Mucosa of descending colon (tissue), 3 donors: ENCODE measurements around the gene SFMBT2. TPM values are rescaled to one million over a fixed set of nuclear protein-coding genes. Genes with fewer than 3 reads are reported as not detected.

Experiments
- ATAC-seq: fragments of 200-7000 bp; cut with Tn5 transposase; one replicate; pipeline ENCODE4 v1.9.1; 2020; ENCODE audit warnings: mild to moderate bottlenecking, moderate library complexity
- DNase-seq, 3 donors: peaks; one replicate each; pipeline ENCODE4 v3.0.0-alpha.2; 2020
- H3K36me3 ChIP-seq: fragments of 200-600 bp; one replicate; pipeline ENCODE4 v1.8.0; 2021; ENCODE audit warnings: low read depth, mild to moderate bottlenecking
- H3K4me1 ChIP-seq: fragments of 200-600 bp; one replicate; pipeline ENCODE4 v1.8.0; 2021; ENCODE audit warnings: low read depth, mild to moderate bottlenecking
- H3K4me3 ChIP-seq: fragments of 200-600 bp; one replicate; pipeline ENCODE4 v1.8.0; 2021; ENCODE audit warnings: mild to moderate bottlenecking
- H3K9me3 ChIP-seq: fragments of 200-600 bp; one replicate; pipeline ENCODE4 v1.8.0; 2021; ENCODE audit warnings: mild to moderate bottlenecking
- CTCF ChIP-seq: fragments of 200-600 bp; IDR thresholded peaks from one replicate; pipeline ENCODE4 v1.8.0; 2022; ENCODE audit warnings: antibody characterized with exemption, mild to moderate bottlenecking
- intact Hi-C, 2 donors: fragments of 100-400 bp; cut with DNase I in 1 of 2; cut with micrococcal nuclease in 1 of 2; formaldehyde crosslinking; loops; one replicate each; pipeline versions ENCODE4 v1.11.0 to v1.11.1; 2022; cut with DNase I, micrococcal nuclease
- total RNA-seq, 3 donors: library from RNA; stranded (reverse); fragmentation: NEBNext Ultra II Directional in 2 of 3; extraction: Animal tissue kit (Norgen Biotek cat#: 25700) in 2 of 3; gene quantifications; one replicate each; pipeline versions ENCODE4 v1.2.1 to v1.2.4, GENCODE V29; 2021 to 2023
- donor health status: DM: no; HTN: no; CAD: no; lungs with moderate emphysema.
- donor health status: DM: no; HTN: no; CAD: no.
- donor health status: DM: no; HTN: yes; CAD: no.

The SFMBT2 gene
- total RNA-seq, 3 donors from 2014 or later: 3.9 to 8.8 (median 5.7) TPM

GRCh38 chr10:7372504-7372903, 38.3 kb downstream of the SFMBT2 start:
- intact Hi-C loops: no loop called here
- H3K4me1 ChIP-seq: no peaks in the 10 kb centered on the region
- ATAC-seq (no peak), DNase-seq (no peak)
- no peak overlapping the region for H3K4me3 ChIP-seq
- TF ChIP-seq CTCF: no peak
- H3K9me3 ChIP-seq: no peaks in the 10 kb centered on the region
- H3K36me3 ChIP-seq: no peaks in the 10 kb centered on the region

- H3K36me3 ChIP-seq: no peaks in the 10 kb centered on the region
- ATAC-seq: no peak
- no peak for TF ChIP-seq CTCF
- no peaks in the 10 kb centered on the region for H3K4me1 ChIP-seq
- no peak overlapping the region for H3K4me3 ChIP-seq
- H3K9me3 ChIP-seq: no peaks in the 10 kb centered on the region
- DNase-seq: no peak
- intact Hi-C loops: no loop called here
Observed at GRCh38 chr10:7370511-7370910, 40.3 kb downstream of the SFMBT2 start.

GRCh38 chr10:7365027-7365745, 45.6 kb downstream of the SFMBT2 start:
- intact Hi-C loops: no loop called here
- DNase-seq: no peak
- peaks cover 9% of the 10 kb centered on the region for H3K9me3 ChIP-seq
- no peaks in the 10 kb centered on the region for H3K36me3 ChIP-seq
- H3K4me1 ChIP-seq: no peaks in the 10 kb centered on the region
- ATAC-seq: no peak
- H3K4me3 ChIP-seq: no peak overlapping the region
- no peak for TF ChIP-seq CTCF

GRCh38 chr10:7364474-7364873, 46.4 kb downstream of the SFMBT2 start:
- ATAC-seq: no peak
- intact Hi-C loops: no loop called here
- no peak for DNase-seq
- peaks cover 10% of the 10 kb centered on the region for H3K9me3 ChIP-seq
- TF ChIP-seq CTCF: no peak
- no peak overlapping the region for H3K4me3 ChIP-seq
- no peaks in the 10 kb centered on the region for H3K4me1 ChIP-seq
- H3K36me3 ChIP-seq: no peaks in the 10 kb centered on the region

GRCh38 chr10:7363700-7364099, 47.1 kb downstream of the SFMBT2 start:
- ATAC-seq (no peak), DNase-seq (no peak)
- H3K9me3 ChIP-seq: peaks cover 10% of the 10 kb centered on the region
- intact Hi-C loops: no loop called here
- H3K4me1 ChIP-seq: no peaks in the 10 kb centered on the region
- no peak overlapping the region for H3K4me3 ChIP-seq
- TF ChIP-seq CTCF: no peak
- H3K36me3 ChIP-seq: no peaks in the 10 kb centered on the region

- ATAC-seq: no peak
- Histone ChIP-seq H3K9me3 (peaks cover 10% of the 10 kb centered on the region), H3K4me1 (no peaks in the 10 kb centered on the region), H3K4me3 (no peak overlapping the region), H3K36me3 (no peaks in the 10 kb centered on the region)
- intact Hi-C loops: no loop called here
- TF ChIP-seq CTCF: no peak
- no peak for DNase-seq
Observed at GRCh38 chr10:7362471-7362870, 48.4 kb downstream of the SFMBT2 start.
